NCI-H446 (cell line): Measurements from ENCODE around the gene COQ5.
"Not testable (repeated sequence)": the region's sequence is repeated elsewhere in the genome, so short reads cannot be mapped to it uniquely, and the experiment has no call there.

ENCODE experiments used
- DNase-seq, 2 experiments: peaks; one replicate each; lab custom pipeline; 2025; lab: John Stamatoyannopoulos, UW

The COQ5 gene

GRCh38 chr12:120528861-120529525, at the start of gene COQ5:
Gene COQ5, minus strand, starts transcription at chr12:120529158. Its CDS starts 17 bp downstream, at chr12:120529141.
- DNase-seq = peak; percentile 57 to 83

- no peak for DNase-seq
These were observed 45.1 kb upstream of the COQ5 start for GRCh38 chr12:120574106-120574505.

- DNase-seq = no peak
These were observed 44.6 kb upstream of the COQ5 start for GRCh38 chr12:120573560-120573959.

- no peak for DNase-seq
These were observed 42.3 kb upstream of the COQ5 start for GRCh38 chr12:120571299-120571698.

- DNase-seq = no peak
These were observed 34.5 kb upstream of the COQ5 start for GRCh38 chr12:120563495-120563894.

- no peak for DNase-seq
These were observed 33.9 kb upstream of the COQ5 start for GRCh38 chr12:120562906-120563305.

GRCh38 chr12:120557589-120557988, 28.6 kb upstream of the COQ5 start:
- no peak for DNase-seq

GRCh38 chr12:120554678-120555077, 25.7 kb upstream of the COQ5 start:
- DNase-seq = no peak

- no peak for DNase-seq
These were observed 17.1 kb upstream of the COQ5 start for GRCh38 chr12:120546050-120546386.

GRCh38 chr12:120544691-120545090, 15.7 kb upstream of the COQ5 start:
- no peak for DNase-seq

GRCh38 chr12:120542166-120542565, 13.2 kb upstream of the COQ5 start:
- no peak for DNase-seq

GRCh38 chr12:120540445-120540844, 11.5 kb upstream of the COQ5 start:
- DNase-seq = no peak

GRCh38 chr12:120539303-120539702, 10.3 kb upstream of the COQ5 start:
- no peak for DNase-seq

GRCh38 chr12:120538281-120539156, 9.6 kb upstream of the COQ5 start:
- DNase-seq = no peak

- no peak for DNase-seq
These were observed 8.9 kb upstream of the COQ5 start for GRCh38 chr12:120537856-120538220.

- DNase-seq = no peak
These were observed 7.3 kb upstream of the COQ5 start for GRCh38 chr12:120536064-120536791.

GRCh38 chr12:120534703-120535655, 6.0 kb upstream of the COQ5 start:
- no peak for DNase-seq

GRCh38 chr12:120534203-120534702, 5.3 kb upstream of the COQ5 start, which contains the start of gene RNF10:
Gene RNF10, plus strand, starts transcription at chr12:120534356. Its CDS starts 456 bp downstream, at chr12:120534812.
- peak; percentile 80 to 92 for DNase-seq

GRCh38 chr12:120532701-120533238, 3.8 kb upstream of the COQ5 start:
- DNase-seq = no peak

- DNase-seq = not testable (repeated sequence)
These were observed 1.4 kb upstream of the COQ5 start for GRCh38 chr12:120530418-120530761.
